Astrocyte of the hippocampus (primary cell): ENCODE measurements around the gene STXBP2.

Experiments used
- DNase-seq: peaks from one replicate; pipeline ENCODE4 v3.0.0; 2011; ENCODE audit warnings: low read depth, low spot score

Gene STXBP2

DNA sequence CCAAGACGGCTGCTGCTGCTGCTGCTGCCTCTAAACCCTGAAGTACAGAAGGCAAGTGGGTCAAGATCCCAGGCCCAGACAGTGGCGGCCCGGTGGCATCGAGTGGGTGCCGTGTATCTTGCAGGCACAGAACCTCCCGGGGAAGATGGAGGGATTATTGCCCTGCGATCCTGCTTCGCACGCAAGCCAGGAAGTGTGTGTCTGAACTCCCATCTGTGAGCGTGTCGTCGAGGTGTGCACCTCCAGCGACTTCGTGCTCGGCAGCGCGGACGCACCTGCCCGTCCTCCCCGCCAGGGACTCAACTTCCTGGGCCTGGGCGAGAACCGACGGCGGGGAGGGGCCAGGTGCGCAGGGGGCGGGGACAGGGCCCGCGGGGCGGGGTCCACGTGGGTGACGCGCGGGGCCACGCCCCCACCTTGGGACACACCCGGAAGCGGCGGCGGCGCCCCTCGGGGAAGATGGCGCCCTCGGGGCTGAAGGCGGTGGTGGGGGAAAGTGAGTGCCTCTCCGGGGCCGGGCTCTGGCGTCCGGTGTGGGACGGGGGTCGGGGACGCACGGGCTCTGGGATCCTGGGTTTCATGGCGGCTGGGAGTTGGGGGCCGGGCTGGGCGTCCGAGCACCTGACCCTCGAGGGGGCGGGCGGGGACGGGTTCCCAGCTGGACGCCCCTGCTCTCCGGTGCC is at the start of gene STXBP2:
TSS of gene STXBP2 (plus strand) at position 420 of the 683 bp plus-strand sequence. CDS start at position 460, 40 bp downstream.
- DNase-seq = peak; percentile 68

GRCh38 chr19:7589822-7590221 is 47.1 kb upstream of the STXBP2 start:
- DNase-seq = no peak

DNA sequence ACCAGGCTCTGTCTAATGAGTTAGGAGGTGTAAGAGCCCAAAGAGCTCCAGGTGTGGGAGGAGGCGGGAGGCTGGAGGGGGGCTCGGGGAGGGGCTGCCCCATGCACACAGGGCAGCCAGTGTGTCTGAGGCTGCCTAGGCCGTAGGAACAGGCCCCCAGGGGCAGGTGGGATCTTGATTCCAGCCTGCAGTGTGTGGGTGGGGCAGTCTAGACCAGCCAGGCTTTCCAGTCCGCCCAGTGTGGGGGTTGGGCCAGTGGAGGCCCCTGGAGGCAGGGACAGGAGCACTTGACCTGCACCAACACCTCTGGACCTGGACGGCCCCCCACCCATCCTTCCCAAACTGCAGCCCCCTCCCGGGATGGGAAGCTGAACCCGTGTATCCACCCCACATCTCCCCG is 46.7 kb upstream of the STXBP2 start:
- no peak for DNase-seq

DNA sequence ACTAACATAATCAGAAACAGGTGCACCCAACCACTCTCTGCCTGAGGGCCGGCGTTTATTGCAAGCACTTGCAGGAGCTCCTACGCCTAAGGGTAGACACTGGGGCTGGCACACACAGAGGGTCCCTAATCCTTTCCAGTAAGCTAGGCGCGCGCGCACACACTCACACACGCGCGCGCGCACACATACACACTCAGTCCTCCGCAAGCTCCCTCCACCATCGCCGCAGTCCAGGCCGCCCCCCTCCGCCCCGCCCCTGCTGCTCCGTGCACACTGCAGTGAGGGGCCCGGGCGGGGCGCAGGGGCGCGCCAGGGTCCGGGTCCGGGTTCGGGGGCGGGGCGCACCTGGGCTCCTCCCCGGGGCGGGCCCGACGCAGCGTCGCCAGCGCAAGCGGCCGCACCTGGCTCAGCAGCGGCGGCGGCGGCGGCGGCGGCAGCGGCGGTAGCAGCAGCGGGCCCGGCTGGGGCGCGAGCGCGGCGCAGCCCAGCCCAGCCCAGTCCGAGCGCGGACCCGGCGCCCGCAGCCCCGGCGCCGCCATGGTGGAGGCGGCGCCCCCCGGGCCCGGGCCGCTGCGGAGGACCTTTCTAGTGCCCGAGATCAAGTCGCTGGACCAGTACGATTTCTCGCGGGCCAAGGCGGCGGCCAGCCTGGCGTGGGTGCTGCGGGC is 41.3 kb upstream of the STXBP2 start, which contains the start of gene CAMSAP3:
TSS of gene CAMSAP3 (plus strand) at position 398 of the 668 bp plus-strand sequence. CDS start at position 538, 140 bp downstream.
- peak; percentile 41 for DNase-seq

GRCh38 chr19:7596211-7596937 is 40.5 kb upstream of the STXBP2 start:
- DNase-seq = no peak

- no peak for DNase-seq
These were observed 39.2 kb upstream of the STXBP2 start for GRCh38 chr19:7597689-7598088.

GRCh38 chr19:7598180-7598579 is 38.7 kb upstream of the STXBP2 start:
- no peak for DNase-seq

GRCh38 chr19:7600721-7601120 is 36.2 kb upstream of the STXBP2 start:
- no peak for DNase-seq

DNA sequence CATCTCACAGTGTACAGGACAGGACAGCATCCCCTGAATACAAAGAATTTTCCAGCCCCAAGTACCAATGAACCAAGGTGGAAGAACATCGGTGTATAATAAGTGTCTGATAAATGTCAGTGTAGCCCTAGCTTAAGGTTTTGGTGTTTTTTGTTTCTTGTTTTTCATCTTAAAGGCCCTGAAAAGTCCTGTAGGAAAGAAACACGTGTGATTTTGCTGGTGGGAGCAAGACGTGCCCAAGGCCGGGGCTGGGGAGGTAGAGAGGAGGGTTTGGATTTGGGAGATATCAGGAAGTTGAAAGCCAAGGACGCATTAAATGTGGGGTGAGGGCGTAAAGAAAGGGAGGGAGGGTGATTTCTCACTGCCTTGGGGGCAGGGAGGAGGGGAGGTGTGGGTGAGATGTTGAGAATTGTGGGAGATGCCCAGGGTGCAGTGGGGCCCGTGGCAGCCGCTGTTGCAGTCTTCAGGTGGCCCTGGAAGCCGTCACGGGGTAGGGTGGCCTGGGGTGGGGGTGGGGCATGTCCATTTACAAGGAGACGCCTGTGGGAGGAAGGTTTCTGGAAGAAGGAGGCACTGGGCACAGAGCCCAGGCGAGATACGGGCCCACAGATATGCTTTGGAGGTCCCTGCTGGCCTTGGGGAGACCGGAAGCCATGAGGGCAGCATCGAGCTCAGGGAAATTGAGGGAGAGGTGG is 34.5 kb upstream of the STXBP2 start:
- no peak for DNase-seq

GRCh38 chr19:7602935-7603497 is 33.9 kb upstream of the STXBP2 start:
- no peak for DNase-seq

GRCh38 chr19:7603919-7604318 is 33.0 kb upstream of the STXBP2 start:
- DNase-seq = no peak

- DNase-seq = no peak
These were observed 31.3 kb upstream of the STXBP2 start for GRCh38 chr19:7605490-7606222.

DNA sequence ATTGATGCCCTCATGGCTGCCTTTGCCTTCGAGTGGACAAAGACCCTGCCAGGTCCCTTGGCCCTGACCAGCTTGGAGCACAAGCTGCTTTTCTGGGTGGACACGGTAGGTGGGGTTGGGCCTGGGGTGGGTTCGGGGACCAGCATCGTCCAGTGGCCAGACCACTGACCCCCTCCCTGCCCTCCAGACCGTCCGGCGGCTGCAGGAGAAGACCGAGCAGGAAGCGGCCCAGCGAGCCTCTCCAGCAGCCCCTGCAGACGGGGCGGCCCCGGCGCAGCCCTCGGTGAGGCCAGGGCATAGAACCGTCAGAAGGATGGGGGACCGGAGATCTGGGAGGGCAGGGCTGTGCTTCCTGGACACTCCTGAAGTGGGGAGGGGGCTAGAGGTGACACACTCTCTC is 30.6 kb upstream of the STXBP2 start:
- no peak for DNase-seq

DNA sequence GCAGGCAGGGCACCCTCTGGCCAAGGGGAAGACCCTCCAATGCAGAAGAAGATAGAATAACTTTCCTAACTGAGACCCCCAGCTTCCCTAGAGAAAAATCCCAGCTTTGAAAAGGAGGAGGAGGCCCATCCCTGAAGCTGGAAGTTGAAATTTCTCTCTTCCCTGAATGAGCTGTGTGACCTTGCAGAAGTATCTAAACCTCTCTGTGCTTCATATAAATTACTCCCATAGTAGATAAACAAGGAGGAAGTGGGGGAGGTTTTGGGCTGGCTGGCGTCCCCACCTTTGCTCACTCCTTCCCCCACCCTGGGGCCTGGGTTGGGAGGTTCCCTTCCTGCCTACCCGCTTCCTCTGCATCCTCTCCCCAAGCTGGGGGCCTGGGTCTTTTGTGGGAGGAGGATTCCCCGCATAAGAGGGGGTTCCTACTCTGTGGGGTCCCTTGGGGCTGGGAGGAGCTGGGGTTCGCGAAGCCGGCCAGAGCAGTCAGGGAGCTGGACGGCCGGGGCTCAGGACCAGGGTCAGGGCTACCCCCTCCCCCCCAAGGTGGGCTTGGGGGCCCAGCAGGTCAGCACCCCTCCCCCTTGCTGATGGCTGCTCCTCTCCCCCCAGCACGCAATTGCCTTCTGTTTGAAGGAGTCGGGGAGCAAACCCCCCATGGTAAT is 29.6 kb upstream of the STXBP2 start:
- no peak for DNase-seq

GRCh38 chr19:7607874-7608560 is 28.9 kb upstream of the STXBP2 start:
- DNase-seq = no peak

- DNase-seq = no peak
These were observed 26.2 kb upstream of the STXBP2 start for GRCh38 chr19:7610491-7611240.

GRCh38 chr19:7611541-7612279 is 25.2 kb upstream of the STXBP2 start:
- DNase-seq = no peak
